CD14-positive monocyte (primary cell): ENCODE measurements around the gene COL20A1. TPM values are rescaled to one million over a fixed set of nuclear protein-coding genes. Genes with fewer than 3 reads are reported as not detected.
A peak's percentile ranks its signal among the peaks of the same experiment; 100 is the strongest.

ENCODE experiments used
- DNase-seq, 3 donors: peaks; one replicate each; pipeline ENCODE4 v3.0.0-alpha.2; 2011 to 2022
- H2AFZ ChIP-seq: 2 replicates; pipeline ENCODE4 v1.6.0; 2012; ENCODE audit warnings: mild to moderate bottlenecking, low read depth, low read length, inconsistent platforms; ENCODE audit not compliant: insufficient read depth, poor library complexity, severe bottlenecking
- H3K27ac ChIP-seq, 2 donors: 1 replicate in 1 of 2; 2 replicates in 1 of 2; pipeline ENCODE4 v1.5.1; 2012 to 2013; ENCODE audit warnings: low read length in 2 of 2, control low read depth in 1 of 2, inconsistent platforms in 1 of 2, low read depth in 1 of 2, mild to moderate bottlenecking in 1 of 2
- H3K27me3 ChIP-seq, 2 donors: one replicate each; pipeline versions ENCODE4 v1.6.0 to v1.6.1; 2011 to 2013; ENCODE audit warnings: low read length in 2 of 2; ENCODE audit not compliant: control insufficient read depth in 2 of 2, insufficient read depth in 2 of 2
- H3K36me3 ChIP-seq, 2 donors: replicated peaks in 1 of 2; 1 replicate in 1 of 2; 2 replicates in 1 of 2; pipeline versions ENCODE4 v1.5.1 to v1.6.1; 2012 to 2013; ENCODE audit warnings: low read length in 2 of 2, control low read depth in 1 of 2, inconsistent platforms in 1 of 2, mild to moderate bottlenecking in 1 of 2; ENCODE audit not compliant: insufficient read depth in 2 of 2, control insufficient read depth in 1 of 2
- H3K4me1 ChIP-seq, 2 donors: 1 replicate in 1 of 2; 2 replicates in 1 of 2; pipeline versions ENCODE4 v1.5.1 to v1.6.1; 2012 to 2013; ENCODE audit warnings: low read length in 2 of 2, control low read depth in 1 of 2, inconsistent platforms in 1 of 2, mild to moderate bottlenecking in 1 of 2, moderate library complexity in 1 of 2; ENCODE audit not compliant: insufficient read depth in 2 of 2, control insufficient read depth in 1 of 2
- H3K4me2 ChIP-seq: replicated peaks from 2 replicates; pipeline ENCODE3; 2012; ENCODE audit warnings: low read length, moderate library complexity, mild to moderate bottlenecking; ENCODE audit not compliant: poor library complexity, severe bottlenecking; ENCODE audit errors: extremely low read depth
- H3K4me3 ChIP-seq, 3 experiments: fragments of 200-600 bp in 1 of 3; sonication (generic) in 1 of 3; replicated peaks in 1 of 3; 1 replicate in 2 of 3; 2 replicates in 1 of 3; pipeline ENCODE4 v1.5.1; 2011 to 2013; ENCODE audit warnings: low read length in 3 of 3, mild to moderate bottlenecking in 3 of 3, control low read depth in 2 of 3, low read depth in 2 of 3, inconsistent platforms in 1 of 3, moderate library complexity in 1 of 3
- H3K79me2 ChIP-seq: 2 replicates; pipeline ENCODE4 v1.6.0; 2012; ENCODE audit warnings: mild to moderate bottlenecking, control low read depth, inconsistent platforms, low read length, moderate library complexity; ENCODE audit not compliant: insufficient read depth
- H3K9ac ChIP-seq: 2 replicates; pipeline ENCODE4 v1.6.0; 2017; ENCODE audit warnings: low read length, mild to moderate bottlenecking; ENCODE audit not compliant: insufficient read depth, poor library complexity, severe bottlenecking
- H3K9me3 ChIP-seq, 2 donors: replicated peaks in 1 of 2; 1 replicate in 1 of 2; 2 replicates in 1 of 2; pipeline versions ENCODE4 v1.5.1 to v1.6.1; 2012 to 2013; ENCODE audit warnings: low read length in 2 of 2, control low read depth in 1 of 2; ENCODE audit not compliant: control insufficient read depth in 1 of 2, insufficient read depth in 1 of 2
- H4K20me1 ChIP-seq: 2 replicates; pipeline ENCODE4 v1.6.0; 2012; ENCODE audit warnings: mild to moderate bottlenecking, low read length, control low read depth, moderate library complexity; ENCODE audit not compliant: insufficient read depth
- H3K27ac Mint-ChIP-seq, 7 donors: one replicate each; pipeline ENCODE4 v1.8.0; 2020; ENCODE audit warnings: mild to moderate bottlenecking in 7 of 7, mixed read lengths in 7 of 7, moderate library complexity in 6 of 7, inconsistent platforms in 2 of 7
- H3K27me3 Mint-ChIP-seq, 3 donors: one replicate each; pipeline ENCODE4 v1.8.0; 2021 to 2022; ENCODE audit warnings: low read depth in 3 of 3, mild to moderate bottlenecking in 3 of 3, mixed read lengths in 3 of 3, moderate library complexity in 3 of 3, inconsistent platforms in 1 of 3
- H3K36me3 Mint-ChIP-seq, 2 donors: one replicate each; pipeline ENCODE4 v1.8.0; 2020; ENCODE audit warnings: mixed read lengths in 2 of 2, inconsistent platforms in 1 of 2, mild to moderate bottlenecking in 1 of 2
- H3K4me1 Mint-ChIP-seq: one replicate; pipeline ENCODE4 v1.8.0; 2020; ENCODE audit warnings: mild to moderate bottlenecking, mixed read lengths
- H3K4me3 Mint-ChIP-seq, 2 donors: one replicate each; pipeline ENCODE4 v1.8.0; 2020; ENCODE audit warnings: mild to moderate bottlenecking in 2 of 2, mixed read lengths in 2 of 2, moderate library complexity in 1 of 2
- H3K9me3 Mint-ChIP-seq, 7 donors: one replicate each; pipeline ENCODE4 v1.8.0; 2020 to 2022; ENCODE audit warnings: mixed read lengths in 7 of 7, mild to moderate bottlenecking in 6 of 7, moderate library complexity in 6 of 7, inconsistent platforms in 2 of 7
- CTCF ChIP-seq: fragments of 200-600 bp; IDR thresholded peaks from one replicate; pipeline ENCODE4 v1.8.0; 2022; ENCODE audit warnings: antibody characterized with exemption, mild to moderate bottlenecking
- WGBS: methylation state at CpG from one replicate; pipeline ENCODE4 v1.1.5; 2013; ENCODE audit warnings: missing lambda C conversion rate; ENCODE audit not compliant: insufficient coverage; 5-methylcytosine and 5-hydroxymethylcytosine counted together
- intact Hi-C, 2 donors: fragments of 100-400 bp; cut with micrococcal nuclease; formaldehyde crosslinking; loops; one replicate each; pipeline versions ENCODE4 v1.15.0 to v1.15.1; 2023
- polyA plus RNA-seq, 3 donors: library from polyadenylated mRNA; depleted of rRNA in 1 of 3; unstranded in 2 of 3; stranded (reverse) in 1 of 3; fragments of 300-500 nt in 2 of 3; fragments of >200 nt in 1 of 3; fragmentation: Illumina TruSeq in 2 of 3; gene quantifications; 1 replicate in 2 of 3; 2 replicates in 1 of 3; pipeline ENCODE4 v1.2.3, GENCODE V29; 2012 to 2021

The COL20A1 gene
- polyA plus RNA-seq, 3 donors, result not detected

- WGBS, result 96% methylated on average over 59 of the region's 59 CpGs
- H3K4me3 ChIP-seq, result no peak overlapping the region
- no peak for DNase-seq
- H3K4me2 ChIP-seq, result no peak overlapping the region
- intact Hi-C loops, result no loop called here
- no peak overlapping the region for H2AFZ ChIP-seq
- H3K4me1 ChIP-seq, result no peaks in the 10 kb centered on the region
- Mint-ChIP-seq H3K27me3 (peaks cover 3 to 10% (median 8%) of the 10 kb centered on the region in 3 donors), H3K9me3 (peaks cover 9 to 29% (median 17%) of the 10 kb centered on the region in 7 donors), H3K36me3 (no peaks in the 10 kb centered on the region), H3K4me3 (no peak overlapping the region), H3K27ac (peak overlapping the region in 1 of 7 donors; percentile 50), H3K4me1 (no peaks in the 10 kb centered on the region)
- no peaks in the 10 kb centered on the region for H3K79me2 ChIP-seq
- H3K9ac ChIP-seq, result no peak overlapping the region
- TF ChIP-seq CTCF, result no peak
- no peaks in the 10 kb centered on the region for H3K27me3 ChIP-seq
- H4K20me1 ChIP-seq, result no peaks in the 10 kb centered on the region
- no peaks in the 10 kb centered on the region for H3K36me3 ChIP-seq
- no peak overlapping the region for H3K27ac ChIP-seq
- H3K9me3 ChIP-seq, result peaks cover 9 to 10% of the 10 kb centered on the region in 2 donors
Observed at GRCh38 chr20:63342561-63343459, 49.8 kb downstream of the COL20A1 start.

- Histone ChIP-seq H2AFZ (no peak overlapping the region), H3K36me3 (no peaks in the 10 kb centered on the region), H3K9ac (no peak overlapping the region), H3K4me3 (no peak overlapping the region), H3K4me2 (no peak overlapping the region), H3K79me2 (no peaks in the 10 kb centered on the region), H3K9me3 (peaks cover 6 to 9% of the 10 kb centered on the region in 2 donors), H3K27ac (no peak overlapping the region), H4K20me1 (no peaks in the 10 kb centered on the region), H3K4me1 (no peaks in the 10 kb centered on the region), H3K27me3 (no peaks in the 10 kb centered on the region)
- intact Hi-C loops, result no loop called here
- peaks cover 7 to 24% (median 14%) of the 10 kb centered on the region in 7 donors for H3K9me3 Mint-ChIP-seq
- no peak overlapping the region for H3K27ac Mint-ChIP-seq
- H3K4me1 Mint-ChIP-seq, result no peaks in the 10 kb centered on the region
- 79% methylated on average over 28 of the region's 37 CpGs for whole genome bisulfite sequencing
- no peak overlapping the region for H3K4me3 Mint-ChIP-seq
- no peak for TF ChIP-seq CTCF
- no peak for DNase-seq
- no peaks in the 10 kb centered on the region for H3K36me3 Mint-ChIP-seq
- H3K27me3 Mint-ChIP-seq, result peaks cover 2 to 8% (median 7%) of the 10 kb centered on the region in 3 donors
Observed at GRCh38 chr20:63343460-63344445, 50.8 kb downstream of the COL20A1 start.
